Smooth muscle cell (in vitro differentiated cells): ENCODE data around the gene HIBCH. TPM values are rescaled to one million over a fixed set of nuclear protein-coding genes. Genes with fewer than 3 reads are reported as not detected.

Experiments
- DNase-seq: peaks from one replicate; lab custom pipeline; 2025; ENCODE audit not compliant: unreplicated experiment; lab: John Stamatoyannopoulos, UW
- H2AFZ ChIP-seq: fragments of 200-600 bp; sonication (generic); 2 replicates; pipeline ENCODE4 v1.6.0; 2016; ENCODE audit warnings: antibody characterized with exemption, low read depth, mild to moderate bottlenecking
- H3F3A ChIP-seq: fragments of 200-600 bp; sonication (generic); 2 replicates; pipeline ENCODE4 v1.6.0; 2017; ENCODE audit warnings: antibody characterized with exemption, low read depth
- H3K27ac ChIP-seq: fragments of 200-600 bp; sonication (generic); 2 replicates; pipeline ENCODE4 v1.5.1; 2016; ENCODE audit warnings: low read depth, mild to moderate bottlenecking
- H3K27me3 ChIP-seq: fragments of 200-600 bp; sonication (generic); 2 replicates; pipeline ENCODE4 v1.6.1; 2016; ENCODE audit warnings: low read depth, mild to moderate bottlenecking
- H3K36me3 ChIP-seq: fragments of 200-600 bp; sonication (generic); 2 replicates; pipeline ENCODE4 v1.5.1; 2016; ENCODE audit warnings: low read depth
- H3K4me1 ChIP-seq: fragments of 200-600 bp; sonication (generic); 2 replicates; pipeline ENCODE4 v1.5.1; 2016; ENCODE audit warnings: low read depth
- H3K4me2 ChIP-seq: fragments of 200-600 bp; sonication (generic); 2 replicates; pipeline ENCODE4 v1.6.0; 2016; ENCODE audit warnings: mild to moderate bottlenecking
- H3K4me3 ChIP-seq: fragments of 200-600 bp; sonication (generic); 2 replicates; pipeline ENCODE4 v1.5.1; 2016; ENCODE audit warnings: mild to moderate bottlenecking
- H3K79me2 ChIP-seq: fragments of 200-600 bp; sonication (generic); 2 replicates; pipeline ENCODE4 v1.6.0; 2016; ENCODE audit warnings: low read depth, mild to moderate bottlenecking
- H3K9ac ChIP-seq: fragments of 200-600 bp; sonication (generic); 2 replicates; pipeline ENCODE4 v1.6.0; 2016; ENCODE audit warnings: low read depth
- H3K9me3 ChIP-seq: fragments of 200-600 bp; sonication (generic); replicated peaks from 2 replicates; pipeline ENCODE4 v1.5.1; 2016; ENCODE audit warnings: low read depth
- H4K20me1 ChIP-seq: fragments of 200-600 bp; sonication (generic); 2 replicates; pipeline ENCODE4 v1.6.0; 2016; ENCODE audit warnings: low read depth
- WGBS: methylation state at CpG from one replicate; pipeline ENCODE4 v1.1.7; 2016; ENCODE audit warnings: low lambda C conversion rate; 5-methylcytosine and 5-hydroxymethylcytosine counted together
- polyA plus RNA-seq: library from polyadenylated mRNA; unstranded; fragments of >200 nt; fragmentation: Nextera tagmentation; extraction: Ambion mirVana; gene quantifications from 2 replicates; pipeline ENCODE4 v1.2.1, GENCODE V29; 2016
- total RNA-seq: library from RNA; depleted of rRNA; stranded (reverse); fragments of >200 nt; gene quantifications from 2 replicates; pipeline ENCODE4 v1.2.3, GENCODE V29; 2014
- TF ChIP-seq, protein P1 (sequence below): fragments of 200-600 bp; sonication (generic); IDR thresholded peaks from 2 replicates; pipeline ENCODE4 v1.5.1; 2017; ENCODE audit warnings: borderline replicate concordance, mild to moderate bottlenecking, antibody characterized with exemption; ENCODE audit not compliant: insufficient read depth, poor library complexity, severe bottlenecking

Gene HIBCH
- total and polyA plus RNA-seq, 2 experiments from 2014 or later, result 16.6 to 18.1 TPM

DNA sequence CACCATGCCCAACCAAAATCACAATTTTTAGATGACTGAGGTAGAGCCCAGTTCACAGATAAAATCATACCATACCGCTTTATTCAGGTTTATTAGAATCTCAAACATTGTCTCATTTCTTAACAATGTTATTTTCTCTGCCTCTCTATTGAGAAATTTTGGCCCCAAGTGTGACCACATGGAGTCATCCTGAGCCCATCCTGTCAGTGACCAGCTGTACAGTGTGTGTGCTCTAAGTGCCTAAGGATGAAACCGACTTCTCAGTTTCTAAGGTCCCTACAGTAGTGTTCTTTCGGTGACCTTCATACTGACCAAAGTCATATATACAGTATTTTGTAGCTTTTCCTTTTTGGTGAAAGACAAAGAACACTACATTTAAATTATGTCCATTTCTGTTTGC, 133.4 kb downstream of the HIBCH start:
- Histone ChIP-seq H3K4me2 (no peak overlapping the region), H3K79me2 (no peaks in the 10 kb centered on the region), H3K9me3 (no peaks in the 10 kb centered on the region), H3K27me3 (peaks cover 8% of the 10 kb centered on the region), H3K4me1 (no peaks in the 10 kb centered on the region), H3K9ac (no peak overlapping the region), H3K4me3 (no peak overlapping the region), H3F3A (no peaks in the 10 kb centered on the region), H3K27ac (no peak overlapping the region), H2AFZ (no peak overlapping the region), H4K20me1 (no peaks in the 10 kb centered on the region), H3K36me3 (no peaks in the 10 kb centered on the region)
- no peak for DNase-seq
- 97% methylated on average over 3 of the region's 3 CpGs for WGBS
- TF ChIP-seq, protein P1, sequence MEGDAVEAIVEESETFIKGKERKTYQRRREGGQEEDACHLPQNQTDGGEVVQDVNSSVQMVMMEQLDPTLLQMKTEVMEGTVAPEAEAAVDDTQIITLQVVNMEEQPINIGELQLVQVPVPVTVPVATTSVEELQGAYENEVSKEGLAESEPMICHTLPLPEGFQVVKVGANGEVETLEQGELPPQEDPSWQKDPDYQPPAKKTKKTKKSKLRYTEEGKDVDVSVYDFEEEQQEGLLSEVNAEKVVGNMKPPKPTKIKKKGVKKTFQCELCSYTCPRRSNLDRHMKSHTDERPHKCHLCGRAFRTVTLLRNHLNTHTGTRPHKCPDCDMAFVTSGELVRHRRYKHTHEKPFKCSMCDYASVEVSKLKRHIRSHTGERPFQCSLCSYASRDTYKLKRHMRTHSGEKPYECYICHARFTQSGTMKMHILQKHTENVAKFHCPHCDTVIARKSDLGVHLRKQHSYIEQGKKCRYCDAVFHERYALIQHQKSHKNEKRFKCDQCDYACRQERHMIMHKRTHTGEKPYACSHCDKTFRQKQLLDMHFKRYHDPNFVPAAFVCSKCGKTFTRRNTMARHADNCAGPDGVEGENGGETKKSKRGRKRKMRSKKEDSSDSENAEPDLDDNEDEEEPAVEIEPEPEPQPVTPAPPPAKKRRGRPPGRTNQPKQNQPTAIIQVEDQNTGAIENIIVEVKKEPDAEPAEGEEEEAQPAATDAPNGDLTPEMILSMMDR, result no peak

DNA sequence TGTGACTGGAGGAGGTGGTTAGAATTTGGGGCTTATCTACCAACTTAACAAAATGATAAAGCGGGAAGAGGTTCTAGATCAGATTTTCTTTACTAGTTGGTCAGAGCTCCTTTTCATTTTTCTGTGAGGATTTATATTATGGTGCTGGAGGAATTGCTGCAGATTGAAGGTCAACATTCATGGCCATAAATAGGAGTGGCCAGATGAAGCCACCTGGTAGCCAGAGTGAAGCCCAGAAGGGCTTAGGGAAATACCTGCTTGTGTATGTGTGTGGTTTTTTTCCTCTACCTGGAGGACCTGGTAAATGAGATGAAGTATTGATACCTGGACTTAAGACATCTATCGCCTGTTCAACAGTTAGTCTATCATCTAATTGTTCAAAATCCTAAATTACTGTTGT, 134.2 kb downstream of the HIBCH start:
- no peak for DNase-seq
- Histone ChIP-seq H3K9me3 (no peaks in the 10 kb centered on the region), H3K4me2 (no peak overlapping the region), H3K4me1 (no peaks in the 10 kb centered on the region), H3K79me2 (no peaks in the 10 kb centered on the region), H3K36me3 (no peaks in the 10 kb centered on the region), H3K4me3 (no peak overlapping the region), H3K27ac (no peak overlapping the region), H3F3A (no peaks in the 10 kb centered on the region), H4K20me1 (no peaks in the 10 kb centered on the region), H3K9ac (no peak overlapping the region), H2AFZ (no peak overlapping the region), H3K27me3 (peaks cover 8% of the 10 kb centered on the region)
- TF ChIP-seq, protein P1, result no peak
- WGBS, result 96% methylated on average over 2 of the region's 2 CpGs

DNA sequence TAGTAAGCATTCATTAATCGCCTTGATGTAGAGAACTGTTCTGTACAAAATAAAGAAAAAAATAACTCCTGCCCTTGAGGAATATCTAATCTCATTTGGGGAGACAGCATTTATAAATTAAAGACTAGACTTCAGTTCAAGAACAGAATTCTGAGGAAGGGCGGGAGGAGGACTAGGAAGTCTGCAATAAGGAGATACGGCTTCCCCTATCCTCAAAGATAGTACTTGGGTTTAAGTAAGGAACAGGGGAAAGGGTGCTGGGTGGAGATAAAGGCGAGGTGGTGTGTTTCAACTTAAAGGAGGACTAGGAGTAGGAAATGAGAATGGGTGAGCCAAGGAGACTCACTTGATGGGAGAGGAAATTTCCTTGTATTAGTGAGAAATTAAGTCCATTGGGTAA, 135.2 kb downstream of the HIBCH start:
- H3K9me3 ChIP-seq, result no peaks in the 10 kb centered on the region
- peaks cover 8% of the 10 kb centered on the region for H3K27me3 ChIP-seq
- H3K27ac ChIP-seq, result no peak overlapping the region
- no peak for DNase-seq
- no peak overlapping the region for H3K4me3 ChIP-seq
- no peaks in the 10 kb centered on the region for H3F3A ChIP-seq
- H3K4me2 ChIP-seq, result no peak overlapping the region
- H3K4me1 ChIP-seq, result peaks cover 7% of the 10 kb centered on the region
- H3K79me2 ChIP-seq, result no peaks in the 10 kb centered on the region
- H2AFZ ChIP-seq, result no peak overlapping the region
- 93% methylated on average over 4 of the region's 4 CpGs for WGBS
- H3K36me3 ChIP-seq, result no peaks in the 10 kb centered on the region
- no peak overlapping the region for H3K9ac ChIP-seq
- TF ChIP-seq, protein P1, result no peak
- H4K20me1 ChIP-seq, result no peaks in the 10 kb centered on the region

DNA sequence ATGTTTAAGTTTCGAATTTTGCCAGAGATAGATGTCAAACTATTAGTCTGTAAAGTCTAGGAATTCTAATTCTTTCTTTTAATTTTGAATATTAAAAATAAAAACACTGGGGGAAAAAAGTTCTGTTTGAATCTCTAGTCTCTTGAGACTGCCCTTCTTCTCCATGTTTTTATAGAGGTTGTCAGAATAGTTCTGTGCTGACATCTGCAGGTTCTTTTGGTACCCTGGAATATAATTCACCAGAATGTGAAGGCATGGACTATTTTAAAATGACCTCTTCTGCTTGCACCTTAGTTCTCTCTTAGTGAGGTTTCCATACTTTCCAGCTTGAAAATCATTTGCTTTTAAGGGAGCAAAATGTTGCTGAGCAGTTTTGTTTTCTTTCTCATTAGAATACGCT, 136.1 kb downstream of the HIBCH start:
- no peak overlapping the region for H3K27ac ChIP-seq
- 92% methylated on average over 2 of the region's 2 CpGs for WGBS
- H3K4me2 ChIP-seq, result no peak overlapping the region
- no peaks in the 10 kb centered on the region for H3K79me2 ChIP-seq
- no peak overlapping the region for H3K4me3 ChIP-seq
- no peaks in the 10 kb centered on the region for H3K9me3 ChIP-seq
- DNase-seq, result no peak
- H2AFZ ChIP-seq, result no peak overlapping the region
- no peak overlapping the region for H3K9ac ChIP-seq
- H4K20me1 ChIP-seq, result no peaks in the 10 kb centered on the region
- H3K27me3 ChIP-seq, result peaks cover 8% of the 10 kb centered on the region
- TF ChIP-seq, protein P1, result no peak
- no peaks in the 10 kb centered on the region for H3F3A ChIP-seq
- peaks cover 7% of the 10 kb centered on the region for H3K4me1 ChIP-seq
- H3K36me3 ChIP-seq, result no peaks in the 10 kb centered on the region
